Esophagus muscularis mucosa (tissue), 4 donors: ENCODE results near the gene SORCS2. TPM values are rescaled to one million over a fixed set of nuclear protein-coding genes. Genes with fewer than 3 reads are reported as not detected.

ENCODE experiments used
- DNase-seq: peaks from one replicate; pipeline ENCODE4 v3.0.0-alpha.2; 2017; ENCODE audit errors: extremely low spot score
- H3K27ac ChIP-seq, 4 donors: fragments of 200-600 bp; sonication (generic); replicated peaks in 1 of 4; 1 replicate in 3 of 4; 2 replicates in 1 of 4; pipeline ENCODE4 v1.5.1; 2016 to 2019; ENCODE audit warnings: mild to moderate bottlenecking in 1 of 4
- H3K27me3 ChIP-seq, 4 donors: fragments of 200-600 bp; sonication (generic); one replicate each; pipeline versions ENCODE4 v1.5.1 to v1.6.0; 2016 to 2019
- H3K36me3 ChIP-seq, 4 donors: fragments of 200-600 bp; sonication (generic); one replicate each; pipeline ENCODE4 v1.5.1; 2016 to 2019
- H3K4me1 ChIP-seq, 4 donors: fragments of 200-600 bp; sonication (generic); one replicate each; pipeline ENCODE4 v1.5.1; 2016 to 2019
- H3K4me3 ChIP-seq, 4 donors: fragments of 200-600 bp; sonication (generic); 1 replicate in 2 of 4; 2 replicates in 2 of 4; pipeline ENCODE4 v1.5.1; 2016 to 2019; ENCODE audit warnings: mild to moderate bottlenecking in 4 of 4, moderate library complexity in 1 of 4
- H3K9me3 ChIP-seq, 4 donors: fragments of 200-600 bp; sonication (generic); 1 replicate in 3 of 4; 2 replicates in 1 of 4; pipeline ENCODE4 v1.5.1; 2016 to 2019
- CTCF ChIP-seq, 3 experiments: fragments of 200-600 bp in 2 of 3; fragments of 450-650 bp in 1 of 3; sonication (generic) in 2 of 3; IDR thresholded peaks; one replicate each; pipeline ENCODE4 v1.5.1; 2017 to 2019; ENCODE audit warnings: antibody characterized with exemption in 3 of 3, mild to moderate bottlenecking in 2 of 3, moderate library complexity in 1 of 3
- EP300 ChIP-seq: sonication (generic); formaldehyde crosslinking; IDR thresholded peaks from one replicate; pipeline ENCODE4 v1.6.1; 2017; ENCODE audit warnings: antibody characterized with exemption
- POLR2A ChIP-seq: fragments of 450-650 bp; IDR thresholded peaks from one replicate; pipeline ENCODE4 v1.6.1; 2017; ENCODE audit warnings: antibody characterized with exemption, moderate library complexity, mild to moderate bottlenecking, low read depth
- POLR2AphosphoS5 ChIP-seq, 2 donors: sonication (generic); formaldehyde crosslinking; IDR thresholded peaks; one replicate each; pipeline ENCODE4 v1.6.1; 2017; ENCODE audit warnings: antibody characterized with exemption in 2 of 2
- WGBS: methylation state at CpG from one replicate; pipeline ENCODE4 v1.1.5; 2018; 5-methylcytosine and 5-hydroxymethylcytosine counted together
- intact Hi-C: fragments of 100-400 bp; cut with DNase I; formaldehyde crosslinking; loops from one replicate; pipeline ENCODE4 v1.15.1; 2023
- total RNA-seq, 4 donors: library from RNA; depleted of rRNA; stranded (reverse); fragments of >200 nt; gene quantifications; one replicate each; pipeline versions ENCODE4 v1.1.0 to v1.2.1, GENCODE V29; 2016

Gene SORCS2
- total RNA-seq, 4 donors from 2014 or later, result 3.3 to 10.1 (median 4.3) TPM

- Histone ChIP-seq H3K27me3 (no peaks in the 10 kb centered on the region), H3K4me3 (no peak overlapping the region), H3K27ac (no peak overlapping the region), H3K9me3 (peaks cover 0 to 7% (median 6%) of the 10 kb centered on the region in 4 donors), H3K4me1 (no peaks in the 10 kb centered on the region), H3K36me3 (peaks cover 0 to 14% (median 3%) of the 10 kb centered on the region in 4 donors)
- WGBS, result 90% methylated on average over 13 of the region's 15 CpGs
- no peak for TF ChIP-seq EP300
- TF ChIP-seq POLR2AphosphoS5 (IDR thresholded peaks at IDR 0.05), result no peak
- no peak for TF ChIP-seq CTCF (IDR thresholded peaks at IDR 0.05)
- no peak for TF ChIP-seq POLR2A
- DNase-seq, result no peak
- intact Hi-C loops, result no loop called here
Observed at GRCh38 chr4:7666011-7666410, 473.7 kb downstream of the SORCS2 start.

GRCh38 chr4:7666744-7667143 is 474.4 kb downstream of the SORCS2 start:
- peaks cover 0 to 12% (median 9%) of the 10 kb centered on the region in 4 donors for H3K9me3 ChIP-seq
- no peak for DNase-seq
- peaks cover 0 to 14% (median 3%) of the 10 kb centered on the region in 4 donors for H3K36me3 ChIP-seq
- TF ChIP-seq CTCF (IDR thresholded peaks at IDR 0.05) (no peak), POLR2A (no peak), POLR2AphosphoS5 (IDR thresholded peaks at IDR 0.05) (no peak), EP300 (no peak)
- WGBS, result 96% methylated on average over 6 of the region's 6 CpGs
- no peaks in the 10 kb centered on the region for H3K27me3 ChIP-seq
- H3K4me3 ChIP-seq, result no peak overlapping the region
- H3K27ac ChIP-seq, result no peak overlapping the region
- intact Hi-C loops, result no loop called here
- no peaks in the 10 kb centered on the region for H3K4me1 ChIP-seq

- no peak overlapping the region for H3K4me3 ChIP-seq
- whole genome bisulfite sequencing, result 81% methylated on average over 4 of the region's 4 CpGs
- peaks cover 0 to 14% (median 3%) of the 10 kb centered on the region in 4 donors for H3K36me3 ChIP-seq
- H3K27me3 ChIP-seq, result no peaks in the 10 kb centered on the region
- no peak overlapping the region for H3K27ac ChIP-seq
- no peak for DNase-seq
- intact Hi-C loops, result no loop called here
- TF ChIP-seq CTCF (IDR thresholded peaks at IDR 0.05) (no peak), POLR2A (no peak), EP300 (no peak), POLR2AphosphoS5 (IDR thresholded peaks at IDR 0.05) (no peak)
- no peaks in the 10 kb centered on the region for H3K4me1 ChIP-seq
- peaks cover 0 to 12% (median 9%) of the 10 kb centered on the region in 4 donors for H3K9me3 ChIP-seq
Observed at GRCh38 chr4:7668271-7668670, 475.9 kb downstream of the SORCS2 start.

GRCh38 chr4:7668826-7669225 is 476.5 kb downstream of the SORCS2 start:
- no peaks in the 10 kb centered on the region for H3K4me1 ChIP-seq
- no peak overlapping the region for H3K27ac ChIP-seq
- no peak for DNase-seq
- H3K27me3 ChIP-seq, result no peaks in the 10 kb centered on the region
- 81% methylated on average over 3 of the region's 4 CpGs for WGBS
- peaks cover 0 to 14% (median 3%) of the 10 kb centered on the region in 4 donors for H3K36me3 ChIP-seq
- peaks cover 0 to 12% (median 9%) of the 10 kb centered on the region in 4 donors for H3K9me3 ChIP-seq
- no peak for TF ChIP-seq EP300
- TF ChIP-seq POLR2AphosphoS5 (IDR thresholded peaks at IDR 0.05), result no peak
- TF ChIP-seq POLR2A, result no peak
- TF ChIP-seq CTCF (IDR thresholded peaks at IDR 0.05), result no peak
- intact Hi-C loops, result no loop called here
- no peak overlapping the region for H3K4me3 ChIP-seq

- TF ChIP-seq EP300 (no peak), CTCF (IDR thresholded peaks at IDR 0.05) (no peak), POLR2AphosphoS5 (IDR thresholded peaks at IDR 0.05) (no peak), POLR2A (no peak)
- intact Hi-C loops, result no loop called here
- Histone ChIP-seq H3K9me3 (peaks cover 0 to 12% (median 9%) of the 10 kb centered on the region in 4 donors), H3K36me3 (peaks cover 0 to 11% (median 0%) of the 10 kb centered on the region in 4 donors), H3K27ac (no peak overlapping the region), H3K4me3 (no peak overlapping the region), H3K27me3 (no peaks in the 10 kb centered on the region), H3K4me1 (peaks cover 0 to 8% (median 0%) of the 10 kb centered on the region in 4 donors)
- no peak for DNase-seq
- WGBS, result 85% methylated on average over 4 of the region's 4 CpGs
Observed at GRCh38 chr4:7672601-7673000, 480.3 kb downstream of the SORCS2 start.
